ENCODE measurements around the gene EEFSEC.
A peak's percentile ranks its signal among the peaks of the same experiment; 100 is the strongest.

EEFSEC gene

DNA sequence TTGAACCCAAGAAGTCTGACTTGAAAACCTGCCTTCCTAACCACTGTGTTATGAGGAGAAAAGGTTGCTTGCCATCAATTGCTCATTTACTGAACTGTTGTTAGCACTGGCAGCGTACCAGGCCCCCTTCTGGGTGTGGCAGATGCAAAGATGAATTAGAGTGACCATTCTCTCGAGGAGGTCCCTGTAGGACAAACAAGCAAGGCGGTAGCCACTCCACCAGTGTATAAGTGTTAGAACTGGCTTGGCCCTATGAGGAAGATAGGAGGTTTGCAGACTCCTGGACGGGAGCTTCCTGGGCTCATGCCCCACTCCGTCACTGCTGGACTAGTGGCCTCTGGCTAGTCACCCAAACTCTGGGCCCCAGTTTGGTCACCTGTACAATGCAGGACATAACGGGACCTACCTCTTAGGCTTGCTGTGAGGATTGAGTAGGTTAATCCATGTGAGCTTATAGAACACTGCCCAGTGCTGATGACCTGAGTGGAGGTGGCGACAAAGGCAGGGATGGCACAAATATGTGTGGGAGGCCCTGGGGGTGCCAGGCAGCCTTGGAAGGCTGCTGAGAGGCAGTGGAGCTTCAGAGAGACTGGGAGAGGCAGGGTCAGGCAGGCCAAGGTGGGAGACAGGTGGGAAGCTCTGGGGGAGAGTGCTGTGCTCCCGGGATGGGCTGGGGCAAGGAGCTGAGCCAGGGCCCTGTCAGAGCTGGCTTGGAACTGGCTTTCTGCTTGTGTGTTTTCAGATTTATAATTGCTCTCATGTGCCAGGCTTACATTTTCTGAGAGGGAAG, 167.5 kb downstream of the EEFSEC start:
- no peak for DNase-seq

DNA sequence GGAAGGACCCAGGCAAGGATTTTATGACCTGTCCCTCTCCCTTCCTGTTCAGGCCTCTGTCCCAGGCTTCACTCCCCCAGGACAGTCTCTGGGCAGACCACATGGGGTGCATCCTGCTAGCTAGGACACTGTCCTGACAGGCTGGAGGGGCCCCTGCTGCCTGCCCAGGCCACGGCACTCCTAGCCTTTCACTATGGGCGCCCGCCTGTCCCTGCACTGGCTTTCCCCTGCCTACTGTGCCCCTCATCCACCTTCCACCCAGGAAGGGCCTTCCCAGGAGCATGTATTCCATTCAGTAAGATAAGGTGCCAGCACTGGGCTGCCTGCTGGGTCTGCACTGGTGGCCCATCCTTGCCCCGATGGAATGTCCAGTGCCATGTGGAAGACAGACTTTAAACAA, 168.1 kb downstream of the EEFSEC start:
- no peak for DNase-seq

DNA sequence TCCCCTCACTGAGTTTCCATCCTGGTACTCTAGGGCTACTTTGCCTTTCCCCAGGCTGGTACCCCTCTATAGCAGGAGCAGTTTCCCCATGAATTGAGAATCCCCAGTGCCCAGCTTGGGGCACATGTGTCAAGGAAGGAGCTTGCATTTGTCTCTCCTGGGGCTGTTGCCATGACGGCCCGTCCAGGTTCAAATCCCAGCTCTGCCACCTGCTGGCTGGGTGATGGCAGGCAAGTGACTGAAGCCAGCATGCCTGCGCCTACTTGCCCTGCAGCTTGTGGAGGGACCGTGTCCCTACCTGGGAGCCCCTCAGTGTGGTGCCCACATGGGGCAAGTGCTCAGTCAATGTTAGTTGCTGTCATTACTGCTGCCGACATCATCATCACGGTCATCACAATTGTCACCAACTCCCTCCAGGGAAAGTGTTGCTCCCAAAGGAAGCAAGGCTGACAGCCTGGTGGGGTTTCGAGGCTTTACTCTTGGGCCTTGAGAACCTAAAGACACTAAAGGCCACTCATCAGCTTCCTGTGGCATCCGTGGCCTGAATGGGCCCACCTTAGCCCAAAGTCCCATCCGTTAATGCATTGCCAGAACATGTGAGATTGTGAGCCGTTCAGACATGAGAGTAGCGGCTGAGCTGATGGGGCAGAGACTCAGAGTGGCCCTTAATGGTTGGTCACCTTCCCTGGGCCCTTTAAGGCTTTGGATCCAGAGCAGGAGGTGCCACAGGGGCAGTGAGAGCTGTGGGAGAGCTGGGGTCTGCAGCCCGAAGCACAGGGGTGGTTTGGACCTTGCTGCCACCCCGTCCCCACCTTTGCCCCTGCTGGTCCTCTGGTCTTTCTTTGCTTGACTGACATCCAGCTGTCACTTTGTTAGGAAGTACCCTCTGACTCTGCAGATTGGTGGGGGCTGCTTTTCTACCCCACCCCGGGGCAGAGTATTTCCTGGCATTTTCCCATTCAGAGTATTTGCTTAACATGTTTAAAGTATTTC, 169.0 kb downstream of the EEFSEC start:
- peak; percentile 42 for DNase-seq

GRCh38 chr3:128323206-128324081, 170.2 kb downstream of the EEFSEC start:
- no peak for DNase-seq

GRCh38 chr3:128324911-128325592, 171.8 kb downstream of the EEFSEC start:
- no peak for DNase-seq

DNA sequence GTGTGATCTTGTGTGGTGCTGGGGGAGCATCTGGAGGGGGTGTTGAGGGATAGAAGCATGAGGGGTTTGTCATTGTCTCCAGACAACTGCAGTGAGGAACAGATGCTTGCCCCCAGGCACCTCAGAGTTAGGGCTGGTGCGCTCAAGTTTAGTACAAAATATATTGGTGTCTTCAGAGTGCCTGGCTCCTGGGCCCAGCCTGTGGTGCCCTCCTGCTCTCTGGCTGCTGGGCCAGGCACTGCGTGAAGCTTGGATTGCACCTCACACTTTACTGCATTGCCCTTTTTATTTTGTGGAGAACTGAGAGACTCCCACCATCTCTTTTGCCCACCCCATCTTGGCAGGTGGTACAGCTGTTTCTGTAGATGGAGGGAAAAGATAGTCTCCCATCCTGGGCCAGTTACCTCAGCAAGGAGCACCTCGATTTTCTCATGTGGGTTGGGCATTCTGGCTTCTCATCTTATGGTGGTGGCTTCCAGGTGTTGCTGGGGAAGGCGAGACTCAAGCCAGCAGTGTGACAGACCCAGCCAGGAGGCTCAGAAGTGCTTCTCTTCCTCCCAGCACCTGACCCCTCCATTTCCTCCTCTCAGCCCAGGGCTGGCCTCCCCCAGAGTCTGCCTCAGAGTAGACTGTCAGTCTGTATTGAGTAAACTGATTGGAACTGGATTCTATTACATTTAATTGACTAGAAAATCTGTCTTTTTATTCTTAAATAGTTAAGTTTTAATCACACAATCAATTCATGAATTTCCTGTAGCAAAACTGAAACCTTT, 173.0 kb downstream of the EEFSEC start:
- no peak for DNase-seq

DNA sequence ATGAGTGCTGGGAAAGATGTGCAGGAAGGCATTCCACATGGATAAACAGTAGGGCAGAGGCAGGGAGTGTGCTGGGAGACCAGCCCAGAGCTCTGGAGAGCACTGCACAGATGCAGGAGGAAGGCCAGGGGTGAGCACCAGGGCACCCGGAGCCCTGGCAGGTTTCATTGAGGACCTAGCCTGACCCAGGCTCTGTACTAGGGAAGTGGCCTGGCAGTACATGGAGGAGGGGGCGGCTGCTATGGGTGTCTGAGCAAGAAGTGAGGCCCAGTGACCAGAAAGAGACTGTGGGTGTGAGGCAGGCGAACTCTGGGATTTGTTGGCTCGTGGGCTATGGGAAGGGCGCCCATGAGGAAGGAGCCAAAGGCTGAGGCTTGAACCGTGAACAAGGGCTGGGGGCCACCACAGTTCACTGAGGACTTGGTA, 174.3 kb downstream of the EEFSEC start:
- DNase-seq = peak; percentile 5

- peak; percentile 3 for DNase-seq
Observed at GRCh38 chr3:128328546-128329458, 175.5 kb downstream of the EEFSEC start.

DNA sequence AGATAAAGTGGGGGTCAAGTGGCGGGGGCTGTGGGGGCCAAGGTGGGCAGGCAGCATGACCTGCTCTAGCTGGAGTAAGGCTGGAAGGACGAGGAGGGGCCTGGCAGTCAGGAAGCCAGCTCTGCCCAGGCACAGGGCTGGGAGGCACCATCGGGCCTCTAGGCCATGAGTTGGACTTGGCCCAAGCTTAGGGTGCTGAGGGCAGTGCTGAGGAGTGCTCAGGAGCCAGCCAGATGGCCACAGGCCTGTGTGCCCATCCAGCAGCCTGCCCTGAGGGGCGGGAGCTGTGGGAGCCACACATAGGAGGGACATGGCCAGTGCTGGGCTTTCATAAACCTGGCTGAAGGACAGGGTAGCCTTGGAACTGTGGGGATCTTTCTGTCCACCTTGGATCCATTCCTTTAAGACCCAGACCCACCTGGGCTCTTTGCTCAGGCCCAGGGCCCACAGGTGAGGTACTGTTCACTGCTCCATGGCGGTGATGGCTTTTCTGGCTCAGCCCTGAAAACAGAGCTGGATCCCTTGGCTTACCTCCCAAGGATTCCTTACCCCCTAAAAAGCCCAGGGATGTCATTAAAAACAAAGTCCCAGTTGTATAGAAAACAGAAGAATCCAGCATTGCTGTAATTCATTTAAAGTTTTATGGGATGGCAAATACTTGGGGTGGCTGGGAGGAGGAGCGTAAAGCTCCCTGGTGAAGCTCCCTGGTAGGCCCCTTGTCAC, 176.4 kb downstream of the EEFSEC start:
- no peak for DNase-seq

DNA sequence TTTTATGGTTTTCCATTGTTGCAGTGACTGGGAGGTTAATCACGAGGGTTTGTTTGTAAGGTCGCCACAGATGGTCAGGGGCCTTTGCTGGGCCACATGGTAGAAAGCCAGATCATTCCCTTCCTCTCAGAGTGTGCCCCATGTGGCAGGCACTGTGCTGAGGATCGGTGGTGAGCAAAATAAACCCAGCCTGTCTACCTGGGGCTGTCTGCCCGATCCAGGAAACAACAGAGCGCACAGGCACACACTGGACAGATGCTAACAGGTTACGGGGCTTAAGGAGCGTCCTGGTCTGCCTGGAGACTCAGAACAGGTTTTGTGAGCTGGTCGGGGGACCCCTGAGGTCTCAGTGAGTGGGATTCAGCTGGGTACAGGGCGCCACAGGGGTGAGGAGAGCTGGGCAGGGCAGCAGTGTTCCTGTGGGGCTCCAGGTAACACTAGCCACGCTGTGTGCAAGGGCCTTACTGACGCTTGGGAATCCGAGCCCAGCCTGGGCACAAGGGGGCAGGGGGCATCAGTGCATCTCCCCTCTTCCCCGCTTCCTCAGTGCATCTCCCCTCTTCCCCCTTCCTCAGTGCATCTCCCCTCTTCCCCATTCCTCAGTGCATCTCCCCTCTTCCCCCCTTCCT, 177.0 kb downstream of the EEFSEC start:
- DNase-seq = no peak

DNA sequence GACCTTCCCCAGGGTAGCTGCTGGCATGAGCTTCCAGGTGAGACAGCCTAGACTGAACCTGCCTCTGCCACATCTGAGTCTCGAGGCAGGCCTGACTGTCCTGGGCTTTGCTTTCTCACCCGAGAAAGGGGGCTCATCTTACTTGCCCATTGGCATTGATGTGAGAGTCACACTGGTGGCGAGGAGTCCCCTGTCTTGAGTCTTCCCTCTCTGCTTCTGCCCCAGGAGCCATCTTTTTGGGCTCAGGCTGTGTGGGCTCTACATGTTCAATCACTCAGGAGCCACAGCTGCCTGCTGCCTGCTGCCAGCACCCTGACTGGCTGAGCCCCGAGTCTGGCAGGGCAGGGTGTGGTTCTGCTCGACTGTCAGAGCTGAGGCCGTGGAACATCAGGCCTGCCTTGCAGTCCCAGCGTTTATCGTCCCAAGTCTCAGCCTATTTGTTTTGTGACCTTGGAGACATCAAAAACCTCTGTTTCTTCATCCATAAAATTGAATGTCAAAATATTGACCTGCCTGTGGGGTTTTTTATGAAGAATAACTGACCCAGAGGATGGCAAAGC, 180.9 kb downstream of the EEFSEC start:
- DNase-seq = no peak

DNA sequence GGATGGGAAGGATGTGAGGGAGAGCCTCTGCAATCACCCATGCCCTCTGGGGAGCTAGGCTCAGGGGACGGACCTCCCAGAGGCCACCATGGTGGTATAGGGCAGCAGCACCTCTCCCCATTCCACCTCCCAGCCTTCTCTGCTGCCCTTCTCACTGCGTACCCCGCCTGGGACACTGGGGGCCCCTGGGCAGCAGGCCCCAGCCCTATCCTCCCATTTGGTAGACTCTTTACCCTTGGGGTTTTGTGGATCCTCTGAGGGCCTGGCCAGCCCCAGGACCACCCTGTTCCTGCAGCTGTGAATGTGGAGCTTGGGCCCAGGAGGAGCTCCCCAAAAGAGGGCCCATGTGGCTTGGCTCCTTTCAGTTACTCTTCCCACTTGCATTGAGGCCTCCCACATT, 181.5 kb downstream of the EEFSEC start:
- DNase-seq = no peak

- no peak for DNase-seq
Observed at GRCh38 chr3:128335621-128336296, 182.5 kb downstream of the EEFSEC start.

- no peak for DNase-seq
Observed at GRCh38 chr3:128336337-128337156, 183.3 kb downstream of the EEFSEC start.

- DNase-seq = no peak
Observed at GRCh38 chr3:128337305-128337704, 184.0 kb downstream of the EEFSEC start.

DNA sequence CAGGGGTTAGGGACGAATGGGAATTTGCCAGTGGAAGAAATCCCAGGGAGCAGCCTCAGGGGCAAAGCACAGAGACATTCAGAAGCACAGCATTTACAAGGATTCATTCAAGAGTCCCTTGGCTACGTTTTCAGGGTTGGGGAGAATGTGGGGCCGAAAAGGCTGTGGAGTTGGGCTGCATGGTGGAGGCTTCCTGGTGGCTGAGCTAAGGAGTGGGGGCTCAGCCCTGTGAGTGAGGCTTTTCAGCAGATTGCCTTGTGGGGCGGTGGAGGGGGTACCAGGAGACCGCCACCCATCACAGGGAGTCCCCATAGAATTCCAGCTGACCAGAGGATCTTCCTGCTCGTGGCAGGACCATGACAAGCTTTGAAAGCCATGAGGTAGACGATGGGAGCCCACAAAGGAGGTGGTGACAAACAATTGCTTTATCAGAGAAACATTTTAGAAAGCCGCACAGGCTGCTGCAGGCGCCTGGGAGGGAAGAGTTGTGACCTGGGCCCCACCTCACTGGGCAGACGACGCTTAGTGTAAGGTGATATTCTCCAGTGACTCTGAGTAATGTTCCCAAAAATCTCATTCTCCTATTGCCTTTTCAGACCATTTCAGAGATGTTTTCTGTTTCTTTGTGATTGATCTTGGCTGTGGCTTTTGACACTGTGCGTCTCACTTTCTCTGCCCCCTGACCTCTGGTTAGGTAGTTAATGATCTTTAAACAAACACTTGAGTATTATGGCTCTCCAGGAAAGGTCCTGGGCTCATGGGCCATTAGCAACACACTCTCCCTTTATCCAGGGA, 185.5 kb downstream of the EEFSEC start:
- DNase-seq = no peak

All from suppressor macrophage treated with lipopolysaccharide for 4 hours (primary cell).